Eye (tissue), 1 donor: ENCODE data around the gene NOX1.
"Not testable (repeated sequence)": the region's sequence is repeated elsewhere in the genome, so short reads cannot be mapped to it uniquely, and the experiment has no call there.

ENCODE experiments used
- DNase-seq: peaks from one replicate; pipeline ENCODE4 v3.0.0-alpha.2; 2015

NOX1 gene

DNA sequence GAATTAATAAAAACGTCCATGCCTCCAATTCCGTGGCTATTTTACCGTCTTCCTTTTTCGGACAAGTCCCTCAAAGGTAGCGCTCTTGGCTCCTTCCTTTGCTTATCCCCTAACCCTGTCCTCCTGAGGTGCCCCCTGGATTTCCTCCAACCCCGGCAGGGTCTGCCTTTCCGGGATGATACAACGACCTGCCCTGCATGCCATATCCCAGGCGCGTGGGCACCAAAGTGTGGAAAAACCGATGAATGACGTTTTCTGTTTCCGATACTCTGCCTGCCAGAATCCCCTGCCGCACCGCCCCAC, 54.7 kb downstream of the NOX1 start:
- no peak for DNase-seq

DNA sequence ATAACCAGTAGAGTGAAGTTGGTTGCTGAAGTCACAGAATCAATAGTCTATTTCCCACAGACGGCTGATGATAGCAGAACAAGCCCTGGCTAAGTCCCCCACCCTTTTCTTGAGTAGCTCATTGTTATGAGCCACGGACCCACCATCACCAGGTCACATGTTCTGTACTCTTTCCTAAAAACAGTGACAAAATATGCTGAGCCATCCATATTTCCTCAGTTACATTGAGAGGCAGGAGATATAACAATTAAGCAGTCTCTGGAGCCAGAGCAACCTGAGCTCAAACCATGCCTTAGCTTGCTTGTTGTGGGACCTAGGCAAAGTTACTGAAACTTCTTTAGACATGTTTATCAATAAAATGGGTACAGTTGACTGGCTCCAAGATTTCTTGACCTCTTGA, 56.8 kb downstream of the NOX1 start:
- DNase-seq, result no peak

- no peak for DNase-seq
Observed at GRCh38 chrX:100812216-100813158, 61.7 kb downstream of the NOX1 start.

DNA sequence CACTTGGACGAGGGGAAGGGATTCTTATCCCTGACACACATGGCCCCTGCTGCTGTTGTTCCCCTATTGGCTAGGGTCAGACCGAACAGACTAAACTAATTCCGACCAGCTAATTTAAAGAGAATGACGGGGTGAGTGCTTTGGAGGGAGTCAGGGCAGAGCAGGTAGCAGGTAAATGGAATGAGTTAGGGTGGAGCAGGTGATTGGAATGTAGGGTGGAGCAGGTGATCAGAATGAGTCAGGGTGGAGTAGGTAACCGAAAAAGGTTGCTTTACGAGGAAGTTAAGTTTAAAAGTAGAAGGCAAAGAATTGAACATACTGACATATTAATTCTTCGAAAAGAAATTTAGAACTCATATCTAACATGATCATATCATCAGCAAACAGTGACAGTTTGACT, 65.9 kb downstream of the NOX1 start:
- not testable (repeated sequence) for DNase-seq

- no peak for DNase-seq
Observed at GRCh38 chrX:100804780-100805179, 69.4 kb downstream of the NOX1 start.

DNA sequence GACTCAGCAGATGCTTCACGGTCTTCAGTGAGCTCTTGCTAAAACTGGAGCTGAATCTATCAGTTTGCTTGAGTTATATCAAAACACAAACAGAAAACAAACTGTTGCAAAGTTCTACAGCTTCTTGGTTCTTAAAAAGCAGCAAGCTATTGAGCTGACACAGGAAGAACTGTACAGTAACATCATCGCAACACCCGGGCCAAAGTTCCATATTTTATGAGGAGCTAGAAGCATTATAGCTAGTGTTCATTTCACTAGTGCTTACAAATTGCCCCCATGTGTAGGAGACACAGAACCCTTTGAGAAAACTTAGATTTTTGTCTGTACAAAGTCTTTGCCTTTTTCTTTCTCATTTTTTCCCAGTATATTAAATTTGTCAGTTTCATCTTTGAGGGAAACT, 71.3 kb downstream of the NOX1 start:
- DNase-seq, result no peak

DNA sequence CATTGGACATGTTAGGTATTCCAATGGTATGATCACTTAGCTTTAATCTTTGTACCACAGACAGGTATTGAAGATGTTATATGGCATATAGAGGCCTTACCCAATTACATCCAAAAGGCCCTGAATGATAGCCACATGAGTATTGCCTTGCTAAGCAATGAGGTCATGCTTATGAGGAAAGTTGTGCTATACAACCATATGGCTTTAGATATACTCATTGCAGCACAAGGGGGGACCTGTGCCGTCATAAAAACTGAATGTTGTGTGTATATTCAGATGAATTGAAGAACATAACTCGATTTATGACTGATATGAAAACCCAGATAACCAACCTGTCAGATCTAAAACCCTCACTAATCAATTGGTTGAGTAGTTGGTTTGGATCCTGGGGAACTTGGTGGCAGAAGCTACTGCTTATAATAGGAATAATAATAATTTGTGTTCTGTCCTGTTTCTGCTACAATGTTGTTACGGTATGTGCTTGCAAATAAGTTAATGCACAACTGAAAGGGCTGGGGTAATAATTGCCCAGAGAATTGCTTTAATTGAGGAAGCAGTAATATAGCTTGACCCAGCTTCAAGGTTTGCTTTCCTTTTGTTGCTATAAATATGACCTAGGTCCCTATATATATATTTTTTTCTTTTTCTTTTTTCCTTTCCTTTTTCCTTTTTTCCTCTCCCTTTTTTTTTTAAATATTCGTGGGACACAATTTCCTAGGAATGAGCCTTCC, 75.5 kb downstream of the NOX1 start:
- no peak for DNase-seq

DNA sequence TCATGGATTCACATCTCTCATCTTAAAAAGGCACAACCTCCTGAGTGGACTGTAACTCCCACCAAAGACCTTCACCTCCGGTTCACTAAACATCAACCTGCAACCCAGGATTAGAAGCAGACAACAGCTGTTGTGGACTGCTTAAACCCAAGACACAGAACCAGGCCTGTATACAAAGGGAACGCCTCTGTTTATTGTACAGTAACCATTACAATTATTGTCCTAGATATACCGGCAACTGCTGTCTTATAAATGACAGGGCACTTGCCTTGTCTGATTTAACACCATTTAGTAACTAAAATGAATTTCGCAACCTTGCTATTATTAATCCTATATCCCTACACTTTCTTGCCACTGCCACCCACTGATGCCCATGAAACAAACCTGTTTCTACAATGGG, 76.8 kb downstream of the NOX1 start:
- no peak for DNase-seq

- not testable (repeated sequence) for DNase-seq
Observed at GRCh38 chrX:100796371-100796770, 77.8 kb downstream of the NOX1 start.
